GM13976 (cell line): ENCODE results near the gene SLC26A1.

Source experiments
- DNase-seq: peaks from one replicate; pipeline ENCODE4 v3.0.0; 2012; ENCODE audit warnings: low spot score
- CTCF ChIP-seq: IDR thresholded peaks from 2 replicates; pipeline ENCODE4 v1.5.1; 2012; ENCODE audit warnings: borderline replicate concordance, mild to moderate bottlenecking; ENCODE audit not compliant: insufficient read depth; ENCODE audit errors: extremely low read depth, missing control alignments, control extremely low read depth
- in situ Hi-C: fragments of 300-500 bp; cut with MboI; formaldehyde crosslinking; loops from one replicate; pipeline ENCODE4 v1.12.0; 2022; ENCODE audit warnings: low sequenced_read_pairs, mixed read lengths, inconsistent platforms; ENCODE audit not compliant: unreplicated experiment

Gene SLC26A1

GRCh38 chr4:998096-998691 is 5.0 kb upstream of the SLC26A1 start:
- in situ Hi-C loops, result no loop called here
- no peak for DNase-seq
- no peak for TF ChIP-seq CTCF

GRCh38 chr4:997375-998071 is 4.3 kb upstream of the SLC26A1 start:
- TF ChIP-seq CTCF, result no peak
- in situ Hi-C loops, result no loop called here
- DNase-seq, result no peak

GRCh38 chr4:996997-997374 is 3.8 kb upstream of the SLC26A1 start:
- in situ Hi-C loops, result no loop called here
- TF ChIP-seq CTCF, result no peak
- no peak for DNase-seq

GRCh38 chr4:996030-996996 is 3.1 kb upstream of the SLC26A1 start:
- TF ChIP-seq CTCF, result no peak
- in situ Hi-C loops, result no loop called here
- DNase-seq, result no peak

GRCh38 chr4:995311-996026 is 2.3 kb upstream of the SLC26A1 start:
- TF ChIP-seq CTCF, result no peak
- in situ Hi-C loops, result no loop called here
- DNase-seq, result no peak
